GM12891 (cell line): Measurements from ENCODE around the gene ZC3H12C.

Source experiments
- POLR2AphosphoS5 ChIP-seq: IDR thresholded peaks from 2 replicates; pipeline ENCODE4 v1.6.1; 2011; ENCODE audit warnings: low read depth, low read length, control low read depth
- POU2F2 ChIP-seq: IDR thresholded peaks from 2 replicates; pipeline ENCODE4 v1.6.1; 2011; ENCODE audit warnings: low read depth, mild to moderate bottlenecking, control low read depth, low read length, moderate library complexity

DNA sequence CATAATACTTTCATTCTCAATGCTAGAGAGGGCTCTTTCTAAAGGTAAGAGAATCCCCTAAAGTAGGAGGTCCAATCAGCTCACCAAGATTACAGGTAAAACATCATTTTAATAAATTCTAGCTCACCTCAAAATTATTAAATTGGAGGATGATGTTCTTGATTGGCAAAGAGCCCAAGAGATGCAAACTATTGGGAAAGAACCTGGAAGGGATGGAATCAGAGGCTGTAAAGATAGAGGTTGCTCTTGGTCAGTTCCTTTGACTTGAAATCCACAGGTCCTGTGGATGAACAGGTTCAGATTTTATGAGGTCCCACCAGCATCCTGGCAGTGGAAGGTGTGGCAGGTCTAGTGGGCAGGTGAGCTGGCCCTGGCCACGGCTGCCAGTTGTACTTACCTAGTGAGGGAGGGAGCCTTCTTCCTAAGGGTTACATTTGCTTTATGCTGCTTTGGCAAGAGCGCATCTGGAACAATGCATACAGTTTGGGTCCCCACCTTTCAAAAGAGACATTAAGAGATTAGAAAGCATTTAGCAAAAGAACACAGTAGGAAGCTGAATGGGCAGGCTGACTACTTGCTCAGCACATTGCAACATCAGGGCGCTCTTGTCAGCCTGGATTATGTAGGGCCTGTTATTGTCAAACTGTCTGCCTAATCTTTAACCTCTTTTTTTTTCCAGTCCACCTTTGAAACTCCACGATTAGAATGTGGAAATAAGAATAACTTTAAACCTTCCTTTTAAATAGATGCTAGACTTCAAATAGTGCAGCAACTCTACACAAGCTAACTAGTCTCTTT, 106.2 kb downstream of the ZC3H12C start:
- TF ChIP-seq POU2F2 = no peak
- no peak for TF ChIP-seq POLR2AphosphoS5
